ENCODE data around the gene GARIN5A. TPM values are rescaled to one million over a fixed set of nuclear protein-coding genes. Genes with fewer than 3 reads are reported as not detected.
"Not testable (repeated sequence)": the region's sequence is repeated elsewhere in the genome, so short reads cannot be mapped to it uniquely, and the experiment has no call there.

GARIN5A gene
- total and polyA plus RNA-seq, 2 of the 8 experiments (the other 6 are each of a cell fraction or from before 2014, with no cell fraction given), result 9.1 to 18.5 TPM

- H4K8ac ChIP-seq (ENCODE audit: extremely low read depth, insufficient read depth, low read length); H3K36me3 ChIP-seq (ENCODE audit: control insufficient read depth in 2 of 4, insufficient read depth in 4 of 4, low read length in 3 of 4); H3K18ac ChIP-seq (ENCODE audit: extremely low read depth, low read length); H3K27me3 ChIP-seq (replicated peaks in 1 of 4; ENCODE audit: control insufficient read depth in 3 of 4, extremely low read depth in 1 of 4, insufficient read depth in 3 of 4, low read length in 3 of 4); H3K56ac ChIP-seq (replicated peaks; ENCODE audit: insufficient read length, low read depth, low read length); FAIRE-seq; H2BK20ac ChIP-seq (ENCODE audit: low read length); H2BK120ac ChIP-seq (replicated peaks; ENCODE audit: low read depth, low read length); H3K4me1 ChIP-seq (replicated peaks in 1 of 4; ENCODE audit: control insufficient read depth in 3 of 4, insufficient read depth in 4 of 4, low read length in 3 of 4); H3K23me2 ChIP-seq (ENCODE audit: low read depth, low read length); H4K91ac ChIP-seq (replicated peaks; ENCODE audit: insufficient read length, low read length); H3K4ac ChIP-seq (replicated peaks; ENCODE audit: insufficient read length, low read depth, low read length); H2BK15ac ChIP-seq (ENCODE audit: low read length); H2BK5ac ChIP-seq (ENCODE audit: low read depth, low read length); H2AFZ ChIP-seq (ENCODE audit: low read length); H3K4me2 ChIP-seq (ENCODE audit: insufficient read depth in 1 of 2, low read depth in 2 of 2, low read length in 2 of 2); H4K5ac ChIP-seq (ENCODE audit: insufficient read length, low read depth, low read length); H3K9ac ChIP-seq (replicated peaks in 1 of 4; ENCODE audit: extremely low read depth in 1 of 4, low read depth in 3 of 4, low read length in 3 of 4); H3K23ac ChIP-seq (ENCODE audit: insufficient read length); H3K14ac ChIP-seq (ENCODE audit: insufficient read length); DNase-seq (ENCODE audit: low read depth in 1 of 2, low spot score in 2 of 2); H4K20me1 ChIP-seq (replicated peaks in 1 of 2; ENCODE audit: control insufficient read depth in 1 of 2, insufficient read depth in 2 of 2, low read length in 2 of 2); H3K79me1 ChIP-seq (ENCODE audit: low read depth, low read length); H3K9me3 ChIP-seq (ENCODE audit: insufficient read depth in 2 of 2, low read depth in 1 of 2, low read length in 1 of 2); H2BK12ac ChIP-seq (ENCODE audit: low read depth, low read length); H2AK5ac ChIP-seq (ENCODE audit: low read depth, low read length); H3K27ac ChIP-seq (ENCODE audit: low read depth, low read length); H3K4me3 ChIP-seq (ENCODE audit: extremely low read depth in 1 of 4, insufficient read depth in 2 of 4, low read depth in 3 of 4, low read length in 4 of 4): not testable (repeated sequence)
- CTCF ChIA-PET (ENCODE audit: partially characterized antibody), result interaction anchor here (0.6 to 3.8 kb wide), 7 partner anchors 9 to 116 kb away, joined by 3 to 21 read pairs (median 3); no protein-coding TSS in a partner anchor
- 91% methylated on average over 3 of the region's 3 CpGs; no CpG with 5 or more reads in 1 of the 2 experiments for WGBS, 2 experiments (ENCODE audit: extremely low coverage in 1 of 2, insufficient coverage in 1 of 2, insufficient read length in 1 of 2, insufficient replicate concordance in 2 of 2, low coverage in 1 of 2, low lambda C conversion rate in 2 of 2, missing lambda C conversion rate in 1 of 2)
- POLR2A ChIA-PET (ENCODE audit: partially characterized antibody), result interaction anchor here (1.5 kb wide), 1 partner anchor 9 kb away, joined by 4 read pairs; no protein-coding TSS in a partner anchor
- peaks cover 1 to 13% of the 10 kb centered on the region in 2 experiments; a peak in 3 of 4 replicates for H3K79me2 ChIP-seq (ENCODE audit: control insufficient read depth in 1 of 2, insufficient read depth in 2 of 2, low read length in 2 of 2)
Observed at GRCh38 chr19:50473336-50473735, 3.3 kb downstream of the GARIN5A start.
